ENCODE measurements around the gene POU2AF2.

GRCh38 chr11:111246956-111247355 is 1.4 kb downstream of the POU2AF2 start:
- TF ChIP-seq CTCF (IDR thresholded peaks at IDR 0.05) (no peak), POLR2A (IDR thresholded peaks at IDR 0.05) (no peak)
